ENCODE measurements around the gene TMEM200A.
A peak's percentile ranks its signal among the peaks of the same experiment; 100 is the strongest.
"Not testable (repeated sequence)": the region's sequence is repeated elsewhere in the genome, so short reads cannot be mapped to it uniquely, and the experiment has no call there.

Gene TMEM200A

GRCh38 chr6:130365166-130366106, at the start of gene TMEM200A:
Gene TMEM200A, plus strand, starts transcription at chr6:130366017. Its CDS starts 74,406 bp downstream, at chr6:130440423.
- DNase-seq = peak; percentile 8

- no peak for DNase-seq
Observed at GRCh38 chr6:130320908-130321307, 44.9 kb upstream of the TMEM200A start.

GRCh38 chr6:130322673-130323268, 43.0 kb upstream of the TMEM200A start:
- peak; percentile 34 for DNase-seq

- DNase-seq = no peak
Observed at GRCh38 chr6:130324657-130325056, 41.2 kb upstream of the TMEM200A start.

GRCh38 chr6:130326496-130326895, 39.3 kb upstream of the TMEM200A start:
- no peak for DNase-seq

- DNase-seq = no peak
Observed at GRCh38 chr6:130337534-130337933, 28.3 kb upstream of the TMEM200A start.

GRCh38 chr6:130346324-130346723, 19.5 kb upstream of the TMEM200A start:
- not testable (repeated sequence) for DNase-seq

GRCh38 chr6:130354322-130354721, 11.5 kb upstream of the TMEM200A start:
- no peak for DNase-seq

- no peak for DNase-seq
Observed at GRCh38 chr6:130355572-130355971, 10.2 kb upstream of the TMEM200A start.

- no peak for DNase-seq
Observed at GRCh38 chr6:130357436-130357835, 8.4 kb upstream of the TMEM200A start.

GRCh38 chr6:130359736-130360135, 6.1 kb upstream of the TMEM200A start:
- DNase-seq = no peak

- no peak for DNase-seq
Observed at GRCh38 chr6:130362128-130362527, 3.7 kb upstream of the TMEM200A start.

GRCh38 chr6:130364224-130364780, 1.5 kb upstream of the TMEM200A start:
- no peak for DNase-seq

GRCh38 chr6:130366107-130367005, 539 bp downstream of the TMEM200A start:
- DNase-seq = no peak

- DNase-seq = no peak
Observed at GRCh38 chr6:130367767-130368166, 1.9 kb downstream of the TMEM200A start.

- DNase-seq = no peak
Observed at GRCh38 chr6:130368576-130368975, 2.8 kb downstream of the TMEM200A start.

- DNase-seq = no peak
Observed at GRCh38 chr6:130369831-130370230, 4.0 kb downstream of the TMEM200A start.

GRCh38 chr6:130371921-130372420, 6.2 kb downstream of the TMEM200A start:
- no peak for DNase-seq

- no peak for DNase-seq
Observed at GRCh38 chr6:130372786-130373185, 7.0 kb downstream of the TMEM200A start.

- no peak for DNase-seq
Observed at GRCh38 chr6:130373992-130374391, 8.2 kb downstream of the TMEM200A start.

- DNase-seq = no peak
Observed at GRCh38 chr6:130376936-130377335, 11.1 kb downstream of the TMEM200A start.

GRCh38 chr6:130377371-130377770, 11.6 kb downstream of the TMEM200A start:
- DNase-seq = no peak

GRCh38 chr6:130377915-130378314, 12.1 kb downstream of the TMEM200A start:
- no peak for DNase-seq
